ENCODE results near the gene BICDL2. TPM values are rescaled to one million over a fixed set of nuclear protein-coding genes. Genes with fewer than 3 reads are reported as not detected.

Gene BICDL2
- total and polyA plus RNA-seq, 9 of the 15 experiments (the other 6 are each of a cell fraction or from before 2014, with no cell fraction given): 0.09 to 0.28 (median 0.09) TPM; not detected in 6

DNA sequence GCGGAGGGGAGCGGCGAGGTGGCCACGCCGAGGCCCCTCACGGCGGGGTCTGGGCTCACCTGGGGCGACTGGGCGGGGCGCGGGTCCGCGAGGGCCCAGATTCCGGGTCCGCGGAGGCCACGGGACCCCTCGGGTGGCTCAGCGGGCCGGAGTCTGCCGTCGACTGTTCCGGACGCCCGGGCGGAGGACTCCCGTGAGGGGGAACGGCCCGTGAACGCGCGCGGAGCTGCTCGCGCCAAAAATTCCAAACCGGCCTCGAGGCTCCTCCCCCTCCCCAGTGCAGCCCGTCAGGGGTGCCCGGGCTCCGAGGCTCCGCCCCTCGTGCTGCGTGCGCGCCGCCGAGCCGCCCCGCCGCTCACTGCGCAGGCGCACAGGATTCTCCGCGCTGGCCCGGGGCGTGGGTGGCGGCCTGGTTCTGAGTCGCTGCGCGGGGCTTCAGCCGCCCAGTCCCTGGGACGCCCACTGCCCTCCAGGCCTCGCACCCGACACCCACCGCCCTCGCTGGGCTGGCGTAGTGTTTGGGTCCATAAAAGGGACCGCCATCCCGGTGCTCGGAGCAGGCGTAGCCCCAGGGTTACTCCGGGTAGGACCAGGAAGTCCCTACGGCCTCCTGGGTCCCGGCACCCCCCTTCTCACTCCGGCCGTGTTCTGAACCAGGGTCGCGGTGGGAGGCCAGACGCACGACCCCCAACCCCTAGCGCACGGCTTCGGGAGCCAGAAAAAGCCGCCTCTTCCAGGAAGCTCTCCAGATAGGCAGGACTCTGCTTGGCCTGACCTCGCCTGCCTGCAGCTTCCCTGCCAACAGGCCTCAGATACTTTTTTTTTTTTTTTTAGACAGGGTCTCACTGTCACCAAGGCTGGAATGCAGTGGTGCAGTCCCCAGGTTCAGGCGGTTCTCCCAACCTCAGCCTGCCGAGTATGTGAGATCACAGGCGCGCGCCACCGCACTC lies 56.2 kb downstream of the BICDL2 start, which contains the start of gene PKMYT1 (continued):
- TF ChIP-seq, protein P1, sequence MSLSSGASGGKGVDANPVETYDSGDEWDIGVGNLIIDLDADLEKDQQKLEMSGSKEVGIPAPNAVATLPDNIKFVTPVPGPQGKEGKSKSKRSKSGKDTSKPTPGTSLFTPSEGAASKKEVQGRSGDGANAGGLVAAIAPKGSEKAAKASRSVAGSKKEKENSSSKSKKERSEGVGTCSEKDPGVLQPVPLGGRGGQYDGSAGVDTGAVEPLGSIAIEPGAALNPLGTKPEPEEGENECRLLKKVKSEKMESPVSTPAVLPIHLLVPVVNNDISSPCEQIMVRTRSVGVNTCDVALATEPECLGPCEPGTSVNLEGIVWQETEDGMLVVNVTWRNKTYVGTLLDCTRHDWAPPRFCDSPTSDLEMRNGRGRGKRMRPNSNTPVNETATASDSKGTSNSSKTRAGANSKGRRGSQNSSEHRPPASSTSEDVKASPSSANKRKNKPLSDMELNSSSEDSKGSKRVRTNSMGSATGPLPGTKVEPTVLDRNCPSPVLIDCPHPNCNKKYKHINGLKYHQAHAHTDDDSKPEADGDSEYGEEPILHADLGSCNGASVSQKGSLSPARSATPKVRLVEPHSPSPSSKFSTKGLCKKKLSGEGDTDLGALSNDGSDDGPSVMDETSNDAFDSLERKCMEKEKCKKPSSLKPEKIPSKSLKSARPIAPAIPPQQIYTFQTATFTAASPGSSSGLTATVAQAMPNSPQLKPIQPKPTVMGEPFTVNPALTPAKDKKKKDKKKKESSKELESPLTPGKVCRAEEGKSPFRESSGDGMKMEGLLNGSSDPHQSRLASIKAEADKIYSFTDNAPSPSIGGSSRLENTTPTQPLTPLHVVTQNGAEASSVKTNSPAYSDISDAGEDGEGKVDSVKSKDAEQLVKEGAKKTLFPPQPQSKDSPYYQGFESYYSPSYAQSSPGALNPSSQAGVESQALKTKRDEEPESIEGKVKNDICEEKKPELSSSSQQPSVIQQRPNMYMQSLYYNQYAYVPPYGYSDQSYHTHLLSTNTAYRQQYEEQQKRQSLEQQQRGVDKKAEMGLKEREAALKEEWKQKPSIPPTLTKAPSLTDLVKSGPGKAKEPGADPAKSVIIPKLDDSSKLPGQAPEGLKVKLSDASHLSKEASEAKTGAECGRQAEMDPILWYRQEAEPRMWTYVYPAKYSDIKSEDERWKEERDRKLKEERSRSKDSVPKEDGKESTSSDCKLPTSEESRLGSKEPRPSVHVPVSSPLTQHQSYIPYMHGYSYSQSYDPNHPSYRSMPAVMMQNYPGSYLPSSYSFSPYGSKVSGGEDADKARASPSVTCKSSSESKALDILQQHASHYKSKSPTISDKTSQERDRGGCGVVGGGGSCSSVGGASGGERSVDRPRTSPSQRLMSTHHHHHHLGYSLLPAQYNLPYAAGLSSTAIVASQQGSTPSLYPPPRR (CRISPR knock-in tag; IDR thresholded peaks at IDR 0.05; ENCODE audit: borderline replicate concordance): 0 out of 2 replicates have a peak, but pooled peaks have one; percentile 20
- TF ChIP-seq, protein P2, sequence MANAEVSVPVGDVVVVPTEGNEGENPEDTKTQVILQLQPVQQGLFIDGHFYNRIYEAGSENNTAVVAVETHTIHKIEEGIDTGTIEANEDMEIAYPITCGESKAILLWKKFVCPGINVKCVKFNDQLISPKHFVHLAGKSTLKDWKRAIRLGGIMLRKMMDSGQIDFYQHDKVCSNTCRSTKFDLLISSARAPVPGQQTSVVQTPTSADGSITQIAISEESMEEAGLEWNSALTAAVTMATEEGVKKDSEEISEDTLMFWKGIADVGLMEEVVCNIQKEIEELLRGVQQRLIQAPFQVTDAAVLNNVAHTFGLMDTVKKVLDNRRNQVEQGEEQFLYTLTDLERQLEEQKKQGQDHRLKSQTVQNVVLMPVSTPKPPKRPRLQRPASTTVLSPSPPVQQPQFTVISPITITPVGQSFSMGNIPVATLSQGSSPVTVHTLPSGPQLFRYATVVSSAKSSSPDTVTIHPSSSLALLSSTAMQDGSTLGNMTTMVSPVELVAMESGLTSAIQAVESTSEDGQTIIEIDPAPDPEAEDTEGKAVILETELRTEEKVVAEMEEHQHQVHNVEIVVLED (CRISPR knock-in tag; IDR thresholded peaks at IDR 0.05): peak; percentile 89
- TF ChIP-seq POLR2G (IDR thresholded peaks at IDR 0.05; ENCODE audit: low read depth, low read length) (peak; percentile 91), LEF1 (IDR thresholded peaks at IDR 0.05) (no peak), FOXJ2 (tag; IDR thresholded peaks at IDR 0.05) (no peak), TBL1XR1 (IDR thresholded peaks at IDR 0.05; ENCODE audit: low read length in 2 of 2) (no peak), HMGN3 (IDR thresholded peaks at IDR 0.05; ENCODE audit: borderline replicate concordance, extremely low read depth, insufficient read length, low read depth, low read length) (peak; percentile 59), NRF1 (conservative IDR thresholded peaks at IDR 0.05 in 1 of 2, IDR thresholded peaks at IDR 0.05 in 1 of 2) (peak; percentile 98), GTF2E2 (tag; IDR thresholded peaks at IDR 0.05) (peak; percentile 85; the same call in 1 of the 2 replicates)
- TF ChIP-seq, protein P3, sequence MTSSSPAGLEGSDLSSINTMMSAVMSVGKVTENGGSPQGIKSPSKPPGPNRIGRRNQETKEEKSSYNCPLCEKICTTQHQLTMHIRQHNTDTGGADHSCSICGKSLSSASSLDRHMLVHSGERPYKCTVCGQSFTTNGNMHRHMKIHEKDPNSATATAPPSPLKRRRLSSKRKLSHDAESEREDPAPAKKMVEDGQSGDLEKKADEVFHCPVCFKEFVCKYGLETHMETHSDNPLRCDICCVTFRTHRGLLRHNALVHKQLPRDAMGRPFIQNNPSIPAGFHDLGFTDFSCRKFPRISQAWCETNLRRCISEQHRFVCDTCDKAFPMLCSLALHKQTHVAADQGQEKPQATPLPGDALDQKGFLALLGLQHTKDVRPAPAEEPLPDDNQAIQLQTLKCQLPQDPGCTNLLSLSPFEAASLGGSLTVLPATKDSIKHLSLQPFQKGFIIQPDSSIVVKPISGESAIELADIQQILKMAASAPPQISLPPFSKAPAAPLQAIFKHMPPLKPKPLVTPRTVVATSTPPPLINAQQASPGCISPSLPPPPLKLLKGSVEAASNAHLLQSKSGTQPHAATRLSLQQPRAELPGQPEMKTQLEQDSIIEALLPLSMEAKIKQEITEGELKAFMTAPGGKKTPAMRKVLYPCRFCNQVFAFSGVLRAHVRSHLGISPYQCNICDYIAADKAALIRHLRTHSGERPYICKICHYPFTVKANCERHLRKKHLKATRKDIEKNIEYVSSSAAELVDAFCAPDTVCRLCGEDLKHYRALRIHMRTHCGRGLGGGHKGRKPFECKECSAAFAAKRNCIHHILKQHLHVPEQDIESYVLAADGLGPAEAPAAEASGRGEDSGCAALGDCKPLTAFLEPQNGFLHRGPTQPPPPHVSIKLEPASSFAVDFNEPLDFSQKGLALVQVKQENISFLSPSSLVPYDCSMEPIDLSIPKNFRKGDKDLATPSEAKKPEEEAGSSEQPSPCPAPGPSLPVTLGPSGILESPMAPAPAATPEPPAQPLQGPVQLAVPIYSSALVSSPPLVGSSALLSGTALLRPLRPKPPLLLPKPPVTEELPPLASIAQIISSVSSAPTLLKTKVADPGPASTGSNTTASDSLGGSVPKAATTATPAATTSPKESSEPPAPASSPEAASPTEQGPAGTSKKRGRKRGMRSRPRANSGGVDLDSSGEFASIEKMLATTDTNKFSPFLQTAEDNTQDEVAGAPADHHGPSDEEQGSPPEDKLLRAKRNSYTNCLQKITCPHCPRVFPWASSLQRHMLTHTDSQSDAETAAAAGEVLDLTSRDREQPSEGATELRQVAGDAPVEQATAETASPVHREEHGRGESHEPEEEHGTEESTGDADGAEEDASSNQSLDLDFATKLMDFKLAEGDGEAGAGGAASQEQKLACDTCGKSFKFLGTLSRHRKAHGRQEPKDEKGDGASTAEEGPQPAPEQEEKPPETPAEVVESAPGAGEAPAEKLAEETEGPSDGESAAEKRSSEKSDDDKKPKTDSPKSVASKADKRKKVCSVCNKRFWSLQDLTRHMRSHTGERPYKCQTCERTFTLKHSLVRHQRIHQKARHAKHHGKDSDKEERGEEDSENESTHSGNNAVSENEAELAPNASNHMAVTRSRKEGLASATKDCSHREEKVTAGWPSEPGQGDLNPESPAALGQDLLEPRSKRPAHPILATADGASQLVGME (CRISPR knock-in tag; IDR thresholded peaks at IDR 0.05): 0 out of 2 replicates have a peak, but pooled peaks have one; percentile 41
- TF ChIP-seq, protein P4, sequence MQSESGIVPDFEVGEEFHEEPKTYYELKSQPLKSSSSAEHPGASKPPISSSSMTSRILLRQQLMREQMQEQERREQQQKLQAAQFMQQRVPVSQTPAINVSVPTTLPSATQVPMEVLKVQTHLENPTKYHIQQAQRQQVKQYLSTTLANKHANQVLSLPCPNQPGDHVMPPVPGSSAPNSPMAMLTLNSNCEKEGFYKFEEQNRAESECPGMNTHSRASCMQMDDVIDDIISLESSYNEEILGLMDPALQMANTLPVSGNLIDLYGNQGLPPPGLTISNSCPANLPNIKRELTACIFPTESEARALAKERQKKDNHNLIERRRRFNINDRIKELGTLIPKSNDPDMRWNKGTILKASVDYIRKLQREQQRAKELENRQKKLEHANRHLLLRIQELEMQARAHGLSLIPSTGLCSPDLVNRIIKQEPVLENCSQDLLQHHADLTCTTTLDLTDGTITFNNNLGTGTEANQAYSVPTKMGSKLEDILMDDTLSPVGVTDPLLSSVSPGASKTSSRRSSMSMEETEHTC (IDR thresholded peaks at IDR 0.05): no peak

Data from K562 (cell line).